Measurements from ENCODE around the gene TNIK. TPM values are rescaled to one million over a fixed set of nuclear protein-coding genes. Genes with fewer than 3 reads are reported as not detected.

TNIK gene
- total and polyA plus RNA-seq, 10 of the 15 experiments (the other 5 are each of a cell fraction or from before 2014, with no cell fraction given) = 13.9 to 74.3 (median 48.2) TPM

- no peak for FAIRE-seq
- ChIA-PET CTCF (interaction anchor here (1.0 to 2.1 kb wide), 4 partner anchors 9 to 77 kb away, joined by 3 to 9 read pairs (median 4); no protein-coding TSS in a partner anchor), POLR2A (interaction anchor here (0.5 to 1.3 kb wide), 3 partner anchors 9 to 1047 kb away, joined by 3 to 7 read pairs (median 4); no protein-coding TSS in a partner anchor), SMC1A (ENCODE audit: uncharacterized antibody, unreplicated experiment) (interaction anchor here (1.1 to 1.9 kb wide), 6 partner anchors 9 to 109 kb away, joined by 3 to 11 read pairs (median 4); no protein-coding TSS in a partner anchor), RAD21 (ENCODE audit: unreplicated experiment) (interaction anchor here (1.1 to 1.9 kb wide), 4 partner anchors 8 to 45 kb away, joined by 3 to 5 read pairs (median 4); no protein-coding TSS in a partner anchor)
- H3K36me3 ChIP-seq (ENCODE audit: control insufficient read depth in 2 of 2, insufficient read depth in 2 of 2, low read length in 1 of 2) = peaks cover 0 to 3% of the 10 kb centered on the region in 2 experiments; a peak in 3 of 4 replicates
- H2AFZ ChIP-seq (ENCODE audit: control insufficient read depth, low read depth, low read length) = no peak overlapping the region
- WGBS (ENCODE audit: insufficient coverage, insufficient replicate concordance, low lambda C conversion rate, missing lambda C conversion rate) = 33% methylated on average over 3 of the region's 3 CpGs
- H4K20me1 ChIP-seq (ENCODE audit: control insufficient read depth, insufficient read depth) = no peaks in the 10 kb centered on the region
- H3K4me2 ChIP-seq (ENCODE audit: control insufficient read depth, insufficient read depth) = no peak overlapping the region
- H3K27me3 ChIP-seq (replicated peaks in 1 of 2; ENCODE audit: control insufficient read depth in 2 of 2, insufficient read depth in 2 of 2, low read length in 1 of 2) = no peaks in the 10 kb centered on the region
- H3K4me3 ChIP-seq = no peak overlapping the region
- intact Hi-C loops (cut with micrococcal nuclease; ENCODE audit: unreplicated experiment) (no loop called here), in situ Hi-C loops (cut with MboI) (no loop called here)
- no peak overlapping the region for H3K9ac ChIP-seq (ENCODE audit: control insufficient read depth, insufficient read depth, low read length)
- no peak for DNase-seq (ENCODE audit: low read depth, low spot score)
- TF ChIP-seq CREB1 (IDR thresholded peaks at IDR 0.05; ENCODE audit: low read depth) = no peak
- TF ChIP-seq ETV6 (conservative IDR thresholded peaks at IDR 0.05 in 1 of 2, IDR thresholded peaks at IDR 0.05 in 1 of 2; ENCODE audit: borderline replicate concordance in 1 of 2, low read depth in 1 of 2) = peak in 1 of 2 experiments; percentile 12; a peak in 1 of 4 replicates
- peak; percentile 71 for TF ChIP-seq EED (IDR thresholded peaks at IDR 0.05; ENCODE audit: low read depth)
- TF ChIP-seq RAD21 (IDR thresholded peaks at IDR 0.05; ENCODE audit: insufficient read depth, low read depth, low read length) = peak; percentile 15; the same call in 1 of the 2 replicates
- TF ChIP-seq E2F8 (IDR thresholded peaks at IDR 0.05; ENCODE audit: low read depth, partially characterized antibody) = no peak
- TF ChIP-seq NFIC (IDR thresholded peaks at IDR 0.05; ENCODE audit: low read depth, low read length) = no peak
- ATAC-seq = peak; percentile 69
- BruUV-seq (replicated peaks) = no TSS peak
- H3K4me1 ChIP-seq (ENCODE audit: control insufficient read depth, insufficient read depth, low read length) = peaks cover 34% of the 10 kb centered on the region
- peak overlapping the region; percentile 7 for H3K27ac ChIP-seq (ENCODE audit: control insufficient read depth, insufficient read depth)
- peaks cover 51% of the 10 kb centered on the region for H3K79me2 ChIP-seq (ENCODE audit: control insufficient read depth, insufficient read depth, low read length)
- no peaks in the 10 kb centered on the region; the same call in 2 of the 3 replicates for H3K9me3 ChIP-seq (replicated peaks; ENCODE audit: control insufficient read depth, insufficient read depth, low read length)
Observed at GRCh38 chr3:171240504-171240835, 219.7 kb downstream of the TNIK start.

All from GM12878 (cell line).